DMS114 treated with DMSO at 0.1 percent for 48 hours (cell line): ENCODE results near the gene URB2.
"Not testable (repeated sequence)": the region's sequence is repeated elsewhere in the genome, so short reads cannot be mapped to it uniquely, and the experiment has no call there.

ENCODE experiments used
- DNase-seq: peaks from one replicate; lab custom pipeline; 2025; ENCODE audit not compliant: unreplicated experiment; lab: John Stamatoyannopoulos, UW

The URB2 gene

DNA sequence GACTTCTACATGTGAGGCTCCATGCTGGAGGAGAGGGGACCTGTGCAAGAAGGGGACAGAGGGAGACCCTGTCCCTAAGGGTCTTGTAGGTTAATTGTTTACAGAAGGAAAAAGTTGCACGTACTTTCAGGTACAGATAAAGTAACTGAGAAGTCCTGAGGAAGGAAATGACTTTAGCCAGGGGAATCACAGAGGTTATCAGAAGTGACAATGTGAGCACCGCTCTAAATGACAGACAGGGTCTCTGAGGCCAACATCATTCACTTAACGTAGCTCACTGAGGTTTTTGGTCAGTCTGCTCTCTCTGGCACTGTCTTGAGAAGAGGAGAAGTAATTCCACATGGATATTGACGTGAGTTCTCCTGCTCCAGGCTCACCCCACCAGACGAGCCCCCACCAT is 12.1 kb upstream of the URB2 start:
- no peak for DNase-seq

DNA sequence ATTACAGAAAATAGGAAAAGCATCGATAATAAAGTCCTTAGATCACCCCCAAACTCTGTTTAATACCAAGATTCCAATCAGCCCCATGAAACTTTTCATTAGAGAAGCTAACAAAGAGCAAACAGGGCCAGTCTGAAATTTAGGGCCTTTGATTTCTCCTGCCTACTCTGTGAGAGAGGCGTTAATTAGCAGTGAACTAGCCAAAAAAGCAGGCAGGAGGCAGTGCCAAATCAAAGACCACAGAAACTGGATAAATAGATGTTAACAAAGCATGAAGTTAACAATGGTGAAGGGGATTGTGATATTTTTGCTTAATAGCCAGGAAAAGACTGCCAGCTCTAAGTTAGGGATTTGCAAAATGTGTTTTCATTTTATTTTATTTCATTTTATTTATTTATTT is 11.3 kb upstream of the URB2 start:
- no peak for DNase-seq

DNA sequence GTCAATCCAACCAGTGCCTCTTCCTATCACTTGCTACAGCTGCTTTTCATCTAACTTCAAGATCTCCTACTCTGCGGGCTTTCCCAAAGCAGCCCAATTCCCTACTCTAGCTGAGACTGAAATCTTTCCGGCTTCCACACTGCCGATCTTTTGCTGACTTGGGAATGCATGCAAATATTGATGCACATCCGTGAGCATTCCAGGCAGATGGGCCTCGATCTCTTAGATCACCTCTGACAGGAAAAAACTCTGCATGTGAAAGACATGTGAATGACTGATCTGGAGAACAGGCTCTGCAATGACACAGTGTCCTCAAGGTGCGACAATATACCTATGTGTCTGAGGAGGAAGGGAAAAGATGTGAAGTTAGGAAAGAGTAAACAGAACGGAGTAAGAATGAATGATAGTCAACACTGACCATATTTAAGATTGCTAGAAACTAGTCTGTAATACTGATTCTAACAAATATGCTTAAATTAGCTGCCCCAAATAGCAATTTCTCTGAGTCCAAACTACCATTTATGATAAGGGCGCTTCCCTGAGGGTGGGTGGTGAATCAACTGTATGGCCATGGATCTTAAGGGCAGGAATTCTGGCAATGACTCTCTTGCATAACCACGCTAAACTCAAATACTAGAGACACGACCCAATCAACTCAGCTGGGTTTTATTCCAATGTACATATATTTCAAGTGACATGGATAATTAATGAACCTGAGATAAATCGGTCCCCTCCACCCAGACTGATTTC is 8.5 kb upstream of the URB2 start:
- no peak for DNase-seq

DNA sequence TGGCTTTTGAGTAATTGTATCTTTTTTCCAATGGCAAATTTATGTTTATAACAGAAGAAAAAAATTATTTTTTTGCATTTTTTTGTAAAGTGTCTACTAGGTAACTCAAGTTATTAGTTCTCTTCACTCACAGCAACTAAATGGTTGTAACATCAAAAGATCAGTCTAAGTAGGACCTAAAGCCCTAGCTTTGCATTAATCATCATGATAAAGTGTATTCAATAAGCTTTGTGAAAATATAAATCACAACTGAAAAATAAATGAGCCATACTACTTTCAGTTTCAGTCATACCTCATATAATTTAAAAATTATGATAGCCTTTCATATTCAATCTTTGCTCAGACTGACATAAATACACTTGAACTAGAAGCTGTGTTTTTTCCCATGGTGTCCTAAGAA is 7.0 kb upstream of the URB2 start:
- DNase-seq: no peak

DNA sequence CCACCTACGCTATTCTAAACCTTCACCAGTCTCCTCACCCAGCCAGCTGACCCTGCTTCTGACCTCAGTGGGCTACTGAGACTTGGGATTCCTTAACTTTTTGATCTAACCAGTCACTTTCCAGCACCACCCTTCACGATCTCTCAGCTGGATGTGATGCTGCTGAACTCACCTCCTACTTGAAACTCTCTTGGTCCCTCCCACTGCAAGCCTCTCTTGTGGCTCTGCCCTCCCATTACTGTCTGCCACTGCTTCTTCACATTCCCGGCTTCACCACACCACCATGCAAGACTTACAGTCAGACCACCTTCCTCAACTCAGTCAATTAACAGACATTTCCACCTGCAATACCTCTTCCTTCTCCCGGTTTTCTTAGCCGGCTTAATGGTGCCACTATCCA is 6.4 kb upstream of the URB2 start:
- DNase-seq: no peak

DNA sequence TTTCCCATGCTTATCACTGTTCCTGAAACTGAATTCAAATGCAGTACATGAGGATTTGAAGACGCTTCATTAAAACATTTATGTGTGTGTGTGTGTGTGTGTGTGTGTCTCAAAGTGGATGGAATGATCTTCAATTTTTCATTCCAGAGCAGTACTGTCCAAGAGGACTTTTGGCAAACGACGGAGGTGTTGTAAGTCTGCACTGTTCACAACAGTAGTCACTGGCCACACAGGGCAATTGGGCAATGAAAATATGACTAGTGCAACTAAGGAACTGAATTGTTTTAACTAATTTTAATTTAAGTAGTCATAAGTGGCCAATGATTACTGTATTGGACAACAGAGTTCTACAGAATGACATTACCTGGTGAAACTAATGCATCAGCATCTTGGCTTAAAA is 5.2 kb upstream of the URB2 start:
- no peak for DNase-seq

DNA sequence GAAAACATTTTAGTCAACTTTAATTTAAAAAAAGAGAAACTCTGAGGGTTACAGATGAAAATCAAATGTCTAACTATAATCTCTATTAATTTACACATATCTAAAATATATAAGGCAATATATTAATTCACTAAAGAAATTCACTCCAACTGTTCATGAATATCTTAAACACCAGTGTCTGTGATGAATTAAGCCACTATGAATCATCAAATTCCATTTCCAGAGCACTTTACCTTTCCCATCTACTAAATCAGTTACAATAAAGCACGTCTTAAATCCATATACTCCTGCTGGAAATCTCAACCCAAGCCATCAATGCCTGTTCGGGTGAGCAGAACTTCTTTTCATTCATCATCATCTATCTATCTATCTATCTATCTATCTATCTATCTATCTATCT is 4.4 kb upstream of the URB2 start:
- DNase-seq: no peak

DNA sequence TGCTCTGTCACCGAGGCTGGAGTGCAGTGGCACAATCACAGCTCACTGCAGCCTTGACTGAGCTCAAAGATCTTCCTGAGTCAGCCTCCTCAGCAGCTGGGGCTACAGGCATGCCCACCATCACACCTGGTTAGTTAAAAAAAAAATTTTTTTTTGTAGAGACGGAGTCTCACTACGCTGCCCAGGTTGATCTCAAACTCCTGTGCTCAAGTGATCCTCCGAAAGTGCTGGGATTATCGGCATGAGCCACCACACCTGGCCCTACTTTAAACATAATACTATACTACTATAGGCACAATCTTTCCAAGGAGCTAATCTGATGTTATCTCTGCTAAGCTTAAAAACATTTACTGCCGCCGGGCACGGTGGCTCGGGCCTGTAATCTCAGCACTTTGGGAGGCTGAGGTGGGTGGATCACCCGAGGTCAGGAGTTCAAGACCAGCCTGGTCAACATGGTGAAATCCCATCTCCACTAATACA is 3.4 kb upstream of the URB2 start:
- not testable (repeated sequence) for DNase-seq

DNA sequence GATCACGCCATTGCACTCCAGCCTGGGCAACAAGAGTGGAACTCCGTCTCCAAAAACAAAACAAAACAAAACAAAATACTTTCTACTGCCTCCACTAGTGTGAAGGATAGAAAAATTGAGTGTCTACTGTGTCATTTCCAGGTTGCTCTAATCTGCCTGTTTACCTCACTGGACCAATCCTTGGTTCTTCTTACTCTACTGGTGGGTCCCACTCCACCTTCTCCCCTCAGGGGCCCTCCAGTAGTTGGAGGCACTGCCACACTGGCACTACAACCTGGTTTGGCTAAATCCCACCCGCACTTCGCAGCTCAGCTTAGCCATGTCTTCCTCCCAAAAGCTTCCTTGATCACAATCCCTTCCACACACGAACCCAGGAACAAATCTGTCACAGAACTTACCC is 2.8 kb upstream of the URB2 start:
- DNase-seq: no peak

DNA sequence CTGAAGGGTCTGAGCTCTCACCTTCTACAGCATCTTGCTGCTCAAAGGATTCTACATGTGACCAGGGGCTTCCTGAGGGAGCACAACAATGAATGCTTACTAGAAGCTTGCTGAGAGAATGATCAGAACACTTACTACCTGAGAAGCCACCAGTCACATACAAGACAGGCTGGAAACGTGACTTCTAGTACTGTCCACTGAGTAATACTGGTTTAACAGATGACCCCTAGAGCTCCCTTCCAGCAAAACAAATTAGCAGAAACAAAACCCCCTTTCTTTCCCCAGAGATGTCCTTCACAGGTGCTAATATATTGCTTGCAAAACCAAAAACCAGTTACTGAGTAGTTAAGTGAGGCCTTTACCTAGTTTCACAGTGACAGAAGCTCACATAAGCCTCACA is 2.2 kb upstream of the URB2 start:
- no peak for DNase-seq

DNA sequence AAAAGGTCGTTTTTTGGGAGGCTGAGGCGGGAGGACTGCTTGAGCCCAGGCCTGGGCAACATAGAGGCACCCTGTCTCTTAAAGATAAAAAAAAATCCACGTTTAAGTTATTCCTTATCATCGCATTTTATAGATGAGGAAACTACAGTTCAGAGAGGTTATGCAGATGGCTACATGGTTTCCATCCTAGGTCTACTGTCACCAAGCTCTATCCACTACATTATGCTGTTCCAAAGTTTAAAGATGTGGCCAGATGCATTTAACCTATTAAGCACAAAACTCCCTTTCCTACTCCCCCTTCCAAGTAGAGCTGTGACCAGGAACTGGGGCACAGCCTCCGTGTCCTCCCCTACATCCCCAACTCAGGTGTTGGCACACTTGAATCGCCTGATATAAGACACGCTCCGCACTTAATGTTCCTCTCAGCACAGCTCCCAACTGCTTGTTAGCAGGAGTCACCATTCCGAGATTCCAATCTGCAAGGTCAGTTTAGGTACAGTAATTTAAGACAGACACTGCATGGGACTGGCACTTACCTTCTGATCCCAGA is 1.5 kb upstream of the URB2 start:
- no peak for DNase-seq

DNA sequence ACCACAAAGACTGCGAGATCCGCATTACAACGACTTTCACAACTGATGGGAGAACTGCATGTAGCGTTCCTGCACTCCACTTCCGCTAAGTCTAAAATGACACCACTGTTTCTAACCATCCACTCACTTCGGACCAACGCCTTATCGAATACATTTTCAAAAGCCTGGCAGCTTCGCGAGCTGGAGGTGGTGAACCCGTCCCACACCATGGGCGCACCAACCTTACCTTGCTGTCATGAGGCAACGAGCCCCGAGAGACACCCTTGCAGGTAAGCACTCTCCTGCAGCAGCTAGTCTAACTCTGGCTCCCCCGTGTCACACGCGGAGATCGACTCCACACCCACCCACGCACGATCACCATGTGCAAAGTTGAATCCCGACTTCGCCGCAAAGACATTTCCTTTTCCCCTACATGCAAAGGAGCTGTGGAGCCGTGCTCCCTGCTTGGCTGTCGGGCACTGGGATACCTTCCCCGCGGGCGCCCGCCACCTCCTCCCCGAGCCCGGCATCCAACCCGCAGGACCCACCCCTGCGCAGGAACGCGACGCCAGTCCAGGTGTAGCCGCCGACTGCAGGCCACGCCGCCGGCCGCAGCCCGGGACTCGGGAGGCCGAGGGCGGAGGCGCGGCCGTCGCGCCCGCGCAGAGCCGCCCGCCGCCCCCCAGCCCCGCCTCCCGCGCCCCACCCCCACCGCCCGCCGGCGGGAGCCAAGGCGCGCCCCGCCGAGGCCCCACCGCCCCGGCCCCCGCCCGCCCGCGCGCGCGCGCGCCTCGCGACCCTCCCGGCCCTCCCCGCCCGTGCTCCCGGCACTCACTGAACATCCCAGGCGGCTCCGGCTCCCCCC is 754 bp upstream of the URB2 start:
- DNase-seq: peak; percentile 3

DNA sequence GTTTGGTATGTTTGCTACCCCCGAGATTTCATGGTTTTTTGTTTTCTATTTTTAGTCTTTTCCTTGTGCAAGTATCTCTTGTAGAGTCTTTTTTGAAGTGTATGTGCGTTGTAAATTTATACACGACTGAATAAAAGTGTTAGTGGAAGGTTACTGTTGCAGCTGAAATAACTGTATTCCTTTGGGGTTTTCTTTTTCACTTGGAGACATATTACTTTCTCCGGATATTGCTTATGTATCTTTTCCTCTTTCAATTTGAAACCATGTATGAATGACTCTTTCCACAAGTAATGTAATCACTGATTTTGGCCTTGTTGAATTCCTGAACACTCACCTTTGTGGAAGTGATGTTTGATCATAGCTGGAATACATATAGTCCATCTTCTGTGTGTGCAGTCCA is 956 bp downstream of the URB2 start:
- no peak for DNase-seq

DNA sequence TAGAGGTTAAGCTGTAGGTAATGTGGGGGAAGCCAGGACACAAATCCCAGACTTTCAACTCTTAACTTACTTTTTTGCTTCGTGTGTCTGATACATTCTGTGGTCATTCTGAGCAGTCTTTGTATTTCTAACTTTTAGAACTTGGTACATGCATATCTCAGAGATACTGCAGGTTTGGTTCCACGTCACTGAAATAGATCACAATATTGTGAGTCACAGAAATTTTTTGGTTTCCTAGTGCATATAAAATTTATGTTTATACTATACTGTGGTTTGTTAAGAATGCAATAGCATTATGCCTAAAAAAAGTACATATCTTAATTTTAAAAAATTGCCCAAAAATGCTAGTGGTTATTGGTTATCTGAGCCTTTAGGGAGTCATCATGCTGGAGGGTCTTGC is 3.2 kb downstream of the URB2 start:
- no peak for DNase-seq

DNA sequence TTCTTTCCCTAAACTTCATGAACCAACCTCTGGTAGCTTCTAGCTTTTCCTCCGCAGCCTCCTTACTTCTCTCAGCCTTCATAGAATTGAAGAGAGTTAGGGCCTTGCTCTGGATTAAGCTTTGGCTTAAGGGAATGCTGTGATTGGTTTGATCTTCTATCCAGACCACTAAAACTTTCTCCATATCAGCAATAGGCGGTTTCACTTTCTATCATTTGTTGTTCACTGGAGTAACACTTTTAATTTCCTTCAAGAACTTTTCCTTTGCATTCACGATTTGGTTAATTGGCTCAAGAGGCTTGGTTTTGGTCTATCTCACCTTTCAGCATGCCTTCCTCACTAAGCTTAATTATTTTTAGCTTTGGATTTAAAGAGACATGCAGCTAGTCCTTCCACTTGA is 5.1 kb downstream of the URB2 start:
- DNase-seq: no peak

DNA sequence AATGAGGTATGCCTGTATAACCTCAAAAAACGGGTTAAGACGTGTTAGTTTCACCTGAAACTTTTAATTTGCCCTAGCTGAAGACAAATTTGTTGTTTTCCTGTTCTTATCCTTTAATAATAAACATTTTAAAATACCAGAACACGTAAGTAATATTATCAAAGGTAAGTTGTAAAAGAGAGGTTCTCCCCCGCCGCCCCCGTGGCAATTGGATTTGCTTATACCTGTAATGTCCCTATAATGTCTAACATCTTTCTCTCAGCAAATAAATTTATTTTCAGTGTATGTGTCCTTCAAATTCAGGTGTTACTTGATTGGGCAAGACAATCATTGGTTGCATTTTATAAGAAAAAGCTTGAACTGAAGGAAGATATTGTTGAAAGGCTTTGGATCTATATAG is 5.9 kb downstream of the URB2 start:
- no peak for DNase-seq

DNA sequence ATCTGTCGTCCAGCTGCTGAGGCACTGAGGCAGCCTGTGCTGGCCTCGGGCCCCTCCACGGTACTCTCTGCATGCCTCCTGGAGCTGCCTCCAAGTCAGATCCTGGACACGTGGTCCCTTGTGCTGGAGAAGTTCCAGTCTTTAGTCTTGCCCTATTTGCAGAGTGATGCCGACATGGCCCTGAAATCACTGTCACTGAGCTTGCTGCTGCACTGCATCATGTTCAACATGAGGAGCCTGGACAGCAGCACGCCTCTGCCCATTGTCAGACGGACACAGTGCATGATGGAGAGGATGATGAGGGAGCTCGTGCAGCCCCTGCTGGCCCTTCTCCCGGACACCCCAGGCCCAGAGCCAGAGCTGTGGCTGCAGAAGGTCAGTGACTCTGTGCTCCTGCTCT is 10.0 kb downstream of the URB2 start:
- DNase-seq: no peak

DNA sequence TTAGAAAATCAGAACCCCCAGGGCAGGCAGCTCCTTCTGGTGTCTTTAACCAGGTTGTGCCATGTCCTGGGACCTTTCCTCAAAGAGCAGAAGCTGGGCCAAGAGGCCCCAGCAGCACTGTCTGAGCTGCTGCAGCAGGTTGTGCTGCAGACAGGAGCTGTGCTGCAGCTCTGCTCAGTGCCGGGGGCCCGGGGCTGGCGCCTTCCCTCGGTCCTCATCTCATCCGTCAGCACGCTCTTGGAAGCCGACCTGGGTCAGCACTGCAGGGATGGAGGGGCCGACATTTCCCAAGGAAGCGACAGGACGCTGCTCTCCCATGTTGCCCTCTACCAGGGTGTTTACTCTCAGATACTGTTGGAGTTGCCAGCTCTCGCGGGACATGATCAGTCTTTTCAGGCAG is 11.7 kb downstream of the URB2 start:
- no peak for DNase-seq

DNA sequence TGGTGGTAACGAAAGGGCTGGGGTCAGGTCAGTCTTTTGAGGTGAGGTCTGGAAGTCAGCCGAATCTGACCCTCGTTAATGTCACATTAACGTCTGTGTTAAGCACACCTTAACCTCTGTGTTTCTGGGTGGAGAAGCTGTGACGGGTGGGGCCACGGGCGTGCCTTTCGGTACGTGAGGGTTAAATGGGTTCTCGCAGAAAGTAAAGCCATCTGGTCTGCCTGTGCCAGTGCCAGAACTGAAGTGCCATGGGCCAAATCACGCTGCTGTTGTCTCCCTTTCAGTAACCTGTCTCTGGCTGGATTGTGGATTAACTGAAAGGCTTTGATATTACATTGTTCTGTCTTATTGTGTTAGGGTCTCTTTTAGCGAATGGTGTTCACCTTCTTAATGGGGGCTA is 14.4 kb downstream of the URB2 start:
- no peak for DNase-seq

DNA sequence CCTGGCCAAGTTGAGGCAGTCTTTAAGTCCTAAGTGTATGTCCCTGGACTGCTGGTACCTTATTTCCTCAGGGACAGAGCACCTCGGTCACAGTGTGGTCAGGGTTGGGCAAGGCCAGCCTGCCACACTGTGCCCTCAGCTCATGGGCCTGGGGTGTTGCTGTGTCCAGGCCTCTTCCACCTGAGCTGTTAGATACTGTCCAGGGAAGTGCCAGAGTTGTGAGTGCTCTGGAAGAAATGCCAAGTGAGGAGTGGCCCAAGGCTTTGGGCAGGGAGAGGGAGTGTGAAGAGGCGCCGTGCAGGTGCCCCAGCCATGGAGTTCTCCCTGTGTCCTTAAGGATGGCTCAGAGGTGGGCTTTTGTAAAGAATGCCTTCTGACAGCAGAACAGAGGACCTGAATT is 15.3 kb downstream of the URB2 start:
- no peak for DNase-seq

DNA sequence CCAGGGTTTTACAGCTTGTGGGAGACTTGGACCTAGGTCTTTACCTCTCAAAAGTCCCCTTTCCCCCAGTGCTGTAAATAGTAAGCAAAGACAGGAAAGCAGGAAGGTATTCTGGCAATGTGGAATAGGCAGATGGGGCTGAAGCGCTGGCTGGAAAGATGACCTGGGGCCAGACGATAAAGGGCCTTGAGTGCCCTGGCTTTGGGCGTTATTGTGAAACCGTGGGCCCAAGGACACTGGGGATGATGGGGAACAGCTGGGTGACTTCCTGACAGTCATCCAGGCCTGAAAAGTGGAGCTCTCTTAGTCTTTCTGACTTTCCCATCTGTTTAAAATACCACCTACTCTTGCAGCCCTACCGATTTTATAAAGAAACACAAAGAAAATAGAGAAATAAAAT is 16.3 kb downstream of the URB2 start:
- no peak for DNase-seq

DNA sequence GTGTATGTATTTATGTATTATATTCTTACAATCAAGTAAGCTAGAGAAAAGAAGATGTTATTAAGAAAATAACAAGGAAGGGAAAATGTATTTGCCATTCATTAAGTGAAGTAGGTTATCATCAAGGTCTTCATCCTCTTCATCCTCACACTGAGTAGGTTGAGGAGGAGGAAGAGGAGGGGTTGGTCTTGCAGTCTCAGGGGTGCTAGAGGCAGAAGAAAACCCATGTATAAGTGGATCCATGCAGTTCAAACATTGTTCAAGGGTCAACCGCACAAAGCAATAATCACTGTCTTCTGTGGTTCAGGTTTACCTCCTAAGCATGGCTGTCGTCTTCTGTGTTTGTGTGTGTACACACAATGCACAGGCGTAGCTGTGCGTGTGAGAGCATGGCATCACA is 16.9 kb downstream of the URB2 start:
- DNase-seq: no peak
